Activated T-cell treated with anti-CD3 and anti-CD28 coated beads for 48 hours (primary cell): ENCODE data around the gene UPB1.
A peak's percentile ranks its signal among the peaks of the same experiment; 100 is the strongest.
"Not testable (repeated sequence)": the region's sequence is repeated elsewhere in the genome, so short reads cannot be mapped to it uniquely, and the experiment has no call there.

Source experiments
- DNase-seq: peaks from one replicate; pipeline ENCODE4 v3.0.0-alpha.2; 2020; ENCODE audit warnings: low read depth

UPB1 gene

DNA sequence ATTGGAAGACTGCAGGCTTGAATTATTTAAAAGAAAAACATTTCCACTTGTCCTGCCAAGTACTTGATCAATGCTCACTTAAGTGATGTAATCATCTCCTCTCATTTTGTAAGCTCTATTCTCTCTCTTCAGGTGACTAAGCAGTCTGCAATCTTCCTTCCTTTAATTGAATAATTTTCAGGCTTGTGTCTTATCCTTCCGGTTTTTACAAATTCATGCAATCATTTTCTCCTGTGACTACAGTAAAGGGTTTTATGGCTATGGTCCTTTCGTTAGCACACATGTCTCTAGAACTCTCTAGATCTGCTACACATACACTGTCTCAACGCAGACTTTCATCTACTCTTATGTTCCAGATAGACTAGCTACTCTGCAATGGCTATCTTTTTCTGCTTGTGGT lies 12.6 kb upstream of the UPB1 start:
- no peak for DNase-seq

DNA sequence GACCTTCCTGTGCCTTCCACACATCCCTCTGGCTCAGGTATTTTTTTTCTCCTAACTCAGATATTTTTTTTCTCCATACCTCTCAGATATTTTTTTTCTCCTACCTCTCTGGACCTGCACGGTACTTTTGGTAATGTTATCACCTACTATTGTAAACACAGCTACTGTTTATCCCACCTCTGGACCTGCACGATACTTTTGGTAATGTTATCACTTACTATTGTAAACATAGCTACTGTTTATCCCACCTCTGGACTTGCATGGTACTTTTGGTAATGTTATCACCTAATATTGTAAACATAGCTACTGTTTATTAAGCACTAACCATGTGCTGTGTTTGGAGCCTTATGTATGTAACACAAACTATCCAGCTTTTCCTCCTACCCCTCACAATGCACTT lies 12.1 kb upstream of the UPB1 start:
- DNase-seq: no peak

DNA sequence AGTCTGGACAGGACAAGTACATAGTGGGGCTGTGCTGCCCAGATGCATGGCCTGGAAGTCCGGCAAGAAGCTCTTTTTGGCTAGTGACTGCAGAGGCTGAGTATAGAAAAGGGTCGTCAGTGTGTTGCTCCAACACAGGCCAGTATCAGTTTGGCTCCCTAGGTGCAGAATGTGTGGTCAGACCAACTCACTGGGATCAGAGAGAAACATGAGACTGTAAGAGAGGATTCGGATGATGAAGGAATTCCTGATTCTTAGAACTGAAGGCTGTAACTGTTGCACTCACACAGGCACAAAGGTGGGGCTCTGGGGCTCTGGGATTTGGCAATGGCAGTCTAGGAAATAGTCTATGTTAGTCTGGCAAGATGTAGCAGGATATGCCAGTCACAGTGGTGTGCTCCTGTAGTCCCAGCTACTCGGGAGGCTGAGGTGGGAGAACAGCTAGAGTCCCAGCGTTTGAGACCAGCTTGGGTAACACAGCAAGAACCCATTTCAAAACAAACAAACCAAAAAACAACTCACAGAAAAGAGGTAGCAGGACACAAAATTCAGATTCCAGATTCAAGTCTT lies 11.1 kb upstream of the UPB1 start:
- no peak for DNase-seq

DNA sequence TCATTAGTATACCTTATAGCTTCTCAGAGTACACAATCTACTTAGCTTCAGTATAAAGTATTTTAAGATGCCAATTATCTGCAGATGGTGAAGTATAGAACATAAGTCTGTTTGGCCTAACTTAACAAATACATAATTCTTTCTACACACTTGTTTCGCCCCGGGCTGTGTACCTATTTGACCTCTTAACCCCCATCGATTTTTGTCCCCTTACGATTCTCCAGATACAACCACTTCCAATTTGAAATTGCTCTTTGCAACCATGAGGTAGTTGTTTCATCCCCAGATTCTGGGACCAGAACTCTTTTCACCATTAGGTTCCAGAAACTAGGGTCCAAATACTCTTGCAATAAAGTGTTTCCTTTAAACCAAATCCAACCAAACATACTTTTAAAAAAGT lies 10.0 kb upstream of the UPB1 start:
- no peak for DNase-seq

DNA sequence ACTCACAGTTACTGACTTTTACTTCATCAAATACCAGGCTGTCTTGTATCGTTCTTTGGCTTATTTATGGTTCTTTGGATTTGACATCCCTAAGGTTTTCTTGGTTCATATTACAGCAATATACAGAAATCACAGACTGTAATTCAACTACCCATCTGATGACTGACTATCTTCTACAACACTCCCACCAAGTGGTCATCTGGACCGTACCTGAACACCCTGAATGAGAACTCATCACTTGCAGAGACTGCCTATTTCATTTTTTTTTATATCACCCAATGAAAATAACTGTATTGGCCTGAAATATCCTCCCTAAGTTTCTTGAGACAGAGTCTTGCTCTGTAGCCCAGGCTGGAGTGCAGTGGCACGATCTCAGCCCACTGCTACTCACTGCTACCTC lies 9.5 kb upstream of the UPB1 start:
- no peak for DNase-seq

DNA sequence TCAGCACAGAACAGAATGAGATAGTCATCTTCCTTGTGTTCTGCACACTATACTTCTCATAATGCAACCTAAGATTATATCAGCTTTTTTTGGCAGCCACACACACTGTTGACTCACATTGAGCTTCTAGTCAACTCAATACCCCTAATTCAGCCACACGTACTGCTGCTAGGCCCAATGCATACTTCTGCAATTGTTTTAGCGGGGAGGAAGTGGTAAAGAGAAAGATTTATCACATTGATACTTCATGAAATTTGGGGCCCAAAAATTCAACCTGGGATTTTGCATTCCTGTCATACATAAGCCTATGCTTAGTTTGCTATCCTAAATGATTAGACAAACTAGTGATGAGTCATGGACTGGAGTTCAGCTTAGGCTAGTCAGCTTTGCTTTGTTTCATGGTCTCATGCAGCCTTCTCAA lies 8.6 kb upstream of the UPB1 start:
- DNase-seq: peak; percentile 30

DNA sequence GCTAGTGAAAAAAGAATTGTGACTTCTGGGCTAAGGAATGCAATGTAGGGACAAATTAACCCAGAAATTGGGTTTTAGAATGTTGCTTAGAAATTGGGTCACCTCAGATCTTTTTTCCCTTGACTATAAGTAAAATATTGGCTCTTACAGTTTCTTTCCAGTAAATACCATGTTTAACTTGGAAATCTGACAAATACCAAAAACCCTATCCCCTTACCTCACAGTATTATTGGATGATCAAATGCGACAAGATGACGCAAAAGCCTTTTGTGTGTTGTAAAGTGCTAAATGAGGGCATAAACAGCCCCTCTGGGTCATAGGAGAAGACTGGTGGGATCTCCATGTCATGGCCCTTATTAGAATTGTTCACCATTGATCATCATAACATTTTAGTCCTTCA lies 6.1 kb upstream of the UPB1 start:
- no peak for DNase-seq

DNA sequence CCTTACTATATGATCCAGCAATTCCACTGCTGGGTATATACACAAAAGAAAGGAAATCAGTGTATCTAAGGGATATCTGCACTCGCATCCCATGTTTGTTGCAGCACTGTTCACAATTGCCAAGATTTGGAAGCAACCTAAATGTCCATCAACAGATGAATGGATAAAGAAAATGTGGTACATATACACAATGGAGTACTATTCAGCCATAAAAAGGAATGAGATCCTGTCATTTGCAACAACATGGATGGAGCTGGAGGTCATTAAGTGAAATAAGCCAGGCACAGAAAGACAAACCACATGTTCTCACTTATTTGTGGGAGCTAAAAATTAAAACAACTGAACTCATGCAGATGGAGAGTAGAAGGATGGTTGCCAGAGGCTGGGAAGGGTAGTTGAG lies 5.7 kb upstream of the UPB1 start:
- DNase-seq: not testable (repeated sequence)

DNA sequence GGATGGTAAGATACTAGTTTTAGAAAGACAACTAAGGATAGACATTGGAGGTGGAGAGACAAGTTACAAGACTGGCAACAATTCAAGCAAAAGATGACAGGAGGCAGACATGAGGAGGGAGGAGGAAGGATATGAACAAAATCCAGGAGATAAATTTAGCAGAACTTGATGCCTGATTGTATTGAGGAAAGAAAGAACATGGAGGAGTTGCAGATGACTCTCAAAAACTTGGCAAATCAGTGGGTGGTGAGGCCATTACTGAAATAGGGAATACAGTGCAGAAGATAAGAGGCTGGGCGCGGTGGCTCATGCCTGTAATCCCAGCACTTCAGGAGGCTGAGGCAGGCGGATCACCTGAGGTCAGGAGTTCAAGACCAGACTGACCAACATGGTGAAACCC lies 2.7 kb upstream of the UPB1 start:
- no peak for DNase-seq

DNA sequence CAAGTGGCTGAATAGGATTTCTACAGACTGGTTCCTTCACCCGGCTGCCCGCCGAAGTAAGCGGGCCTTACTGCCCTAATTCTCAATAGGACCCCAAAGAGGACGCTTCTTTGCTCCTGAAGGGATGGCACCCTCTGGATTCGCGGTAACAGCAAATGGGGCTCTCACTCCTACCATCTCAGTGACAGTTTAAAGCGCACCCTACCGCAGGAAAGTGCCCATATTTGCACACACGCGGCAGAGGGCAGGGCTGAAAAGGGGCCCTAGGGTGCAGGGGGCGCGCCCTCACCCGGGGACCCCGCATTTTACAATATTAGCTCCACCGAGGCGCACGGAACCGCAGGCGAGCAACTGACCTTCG lies 985 bp upstream of the UPB1 start:
- DNase-seq: no peak

DNA sequence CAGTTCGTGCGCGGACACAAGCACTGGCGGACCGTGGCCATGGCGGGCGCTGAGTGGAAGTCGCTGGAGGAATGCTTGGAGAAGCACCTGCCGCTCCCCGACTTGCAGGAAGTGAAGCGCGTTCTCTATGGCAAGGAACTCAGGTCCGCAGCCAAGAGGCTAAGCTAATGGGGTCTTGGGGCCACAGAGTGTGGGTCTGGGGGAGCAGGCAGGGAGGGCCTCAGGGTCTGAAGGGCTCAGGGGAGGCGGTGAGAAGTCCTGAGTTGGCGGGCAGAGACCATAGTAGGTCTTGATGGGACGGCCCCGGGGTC lies 188 bp downstream of the UPB1 start:
- DNase-seq: no peak

DNA sequence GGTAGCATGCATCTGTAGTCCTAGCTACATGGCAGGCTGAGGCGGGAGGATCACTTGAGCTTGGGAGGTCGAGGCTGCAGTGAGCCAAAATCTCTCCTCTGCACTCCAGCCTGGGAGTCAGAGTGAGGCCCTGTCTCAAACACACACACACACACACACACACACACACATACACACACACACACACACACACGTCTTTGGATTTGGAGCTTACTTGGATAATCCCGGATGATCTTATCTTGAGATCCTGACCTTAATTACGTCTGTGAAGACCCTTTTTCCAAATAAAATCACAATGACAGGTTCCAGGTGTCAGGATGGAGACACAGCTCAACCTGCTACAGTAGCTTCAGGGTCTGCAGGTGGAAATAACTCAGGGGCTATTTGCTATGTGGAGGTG lies 1.1 kb downstream of the UPB1 start:
- DNase-seq: no peak

DNA sequence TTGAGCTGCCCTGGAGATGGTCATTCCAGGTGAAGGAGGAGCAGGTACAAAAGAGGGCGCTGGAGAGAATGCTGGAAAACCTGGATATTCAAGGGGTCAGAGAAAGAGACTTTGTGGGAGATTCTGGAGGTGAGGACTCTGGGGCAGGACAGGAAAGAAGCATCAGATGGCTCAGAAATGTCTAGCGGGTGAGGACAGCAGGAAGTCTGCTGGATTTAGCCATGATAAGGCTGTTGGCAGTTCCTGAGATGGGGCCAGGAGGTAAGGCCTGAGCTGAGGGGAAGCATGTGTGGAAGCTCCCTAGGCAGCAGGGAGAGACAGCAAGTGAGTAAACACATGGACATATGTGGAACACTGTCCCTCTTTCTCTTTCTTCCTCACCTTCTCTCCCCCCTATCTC lies 1.5 kb downstream of the UPB1 start:
- no peak for DNase-seq

DNA sequence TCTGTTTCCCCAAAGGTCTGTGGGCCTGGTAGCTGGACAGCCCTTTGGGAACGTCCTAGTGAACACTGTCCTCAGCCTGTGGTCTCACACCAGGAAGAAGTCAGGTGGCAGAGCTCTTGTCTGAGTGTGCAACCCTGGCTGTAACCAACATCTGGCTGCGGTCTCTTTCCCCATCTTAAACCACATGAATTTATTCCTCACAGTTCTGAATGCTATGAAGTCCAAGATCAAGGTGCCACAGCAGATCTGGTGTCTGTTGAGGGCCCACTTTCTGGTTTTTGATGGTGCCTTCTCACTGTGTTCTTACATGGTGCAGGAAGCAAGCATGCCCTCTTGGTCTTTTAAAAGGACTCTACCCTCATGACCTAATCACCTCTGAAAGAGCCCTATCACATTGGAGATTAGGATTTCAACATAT lies 2.7 kb downstream of the UPB1 start:
- no peak for DNase-seq

DNA sequence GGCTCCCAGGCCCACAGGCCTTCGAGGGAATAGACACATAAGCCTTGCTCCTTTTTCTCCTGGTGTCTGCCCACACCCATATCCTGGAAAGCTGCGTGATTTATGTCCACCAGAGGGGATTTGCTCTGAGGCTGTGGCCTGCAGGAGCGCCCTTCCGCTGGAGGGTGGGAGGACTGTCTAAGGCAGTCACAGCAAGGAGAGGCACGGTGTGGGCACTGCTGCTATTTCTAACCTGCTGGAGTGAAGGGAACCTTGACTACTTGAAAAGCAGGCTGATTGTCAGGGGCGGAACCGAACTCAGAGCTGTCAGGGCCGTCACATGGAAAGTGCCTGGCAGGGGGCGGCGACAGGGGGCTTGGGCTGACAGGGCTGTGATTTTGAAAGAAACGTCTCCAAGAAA lies 3.7 kb downstream of the UPB1 start:
- DNase-seq: no peak

DNA sequence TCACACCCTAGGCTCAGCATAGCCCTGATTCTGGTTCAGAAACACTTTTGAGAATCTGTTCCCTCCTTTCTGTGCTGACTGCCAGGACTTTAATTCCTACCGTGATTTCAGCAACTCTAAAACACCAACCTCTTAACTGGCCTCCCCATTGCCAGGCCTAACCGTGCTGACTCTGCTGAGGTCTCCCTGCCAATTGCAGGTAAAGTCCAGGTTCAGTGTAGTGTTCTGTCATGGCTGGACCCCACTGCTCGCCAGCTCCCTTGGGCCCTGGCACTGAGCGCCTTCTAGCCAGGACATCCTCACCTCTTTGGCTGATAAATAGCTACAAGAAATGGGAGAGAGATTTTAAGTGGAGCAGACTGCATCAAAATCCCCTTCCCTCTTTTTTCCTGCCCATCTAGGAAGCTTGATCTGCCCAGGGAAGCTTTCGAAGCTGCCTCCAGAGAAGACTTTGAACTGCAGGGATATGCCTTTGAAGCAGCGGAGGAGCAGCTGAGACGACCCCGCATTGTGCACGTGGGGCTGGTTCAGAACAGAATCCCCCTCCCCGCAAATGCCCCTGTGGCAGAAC lies 4.7 kb downstream of the UPB1 start:
- DNase-seq: no peak

DNA sequence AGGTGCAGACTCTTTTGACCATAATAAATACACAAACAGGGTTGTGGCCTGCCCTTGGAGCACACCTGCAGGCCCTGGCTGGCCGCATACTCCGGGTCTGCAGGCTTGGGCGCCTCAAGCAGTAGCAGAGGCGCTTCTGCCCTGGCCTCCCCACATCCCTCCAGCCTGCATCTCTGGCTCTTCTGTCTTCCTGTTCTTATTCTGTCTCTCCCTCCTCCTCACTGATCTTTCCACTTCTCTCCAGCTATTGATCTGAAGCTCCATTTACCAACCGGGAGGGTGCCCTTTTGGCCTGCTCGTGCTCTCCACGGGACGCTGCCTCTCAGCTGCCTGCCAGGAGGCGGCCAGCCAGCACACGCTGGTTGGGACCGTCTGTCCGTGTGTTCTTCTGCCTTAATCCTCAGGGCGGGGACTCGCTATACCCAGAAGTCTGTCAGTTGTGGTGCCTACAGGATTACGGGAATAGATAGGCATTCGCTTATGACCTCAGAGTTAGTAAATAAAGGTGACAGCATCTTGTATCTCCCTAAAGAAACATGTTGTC lies 5.2 kb downstream of the UPB1 start:
- no peak for DNase-seq

DNA sequence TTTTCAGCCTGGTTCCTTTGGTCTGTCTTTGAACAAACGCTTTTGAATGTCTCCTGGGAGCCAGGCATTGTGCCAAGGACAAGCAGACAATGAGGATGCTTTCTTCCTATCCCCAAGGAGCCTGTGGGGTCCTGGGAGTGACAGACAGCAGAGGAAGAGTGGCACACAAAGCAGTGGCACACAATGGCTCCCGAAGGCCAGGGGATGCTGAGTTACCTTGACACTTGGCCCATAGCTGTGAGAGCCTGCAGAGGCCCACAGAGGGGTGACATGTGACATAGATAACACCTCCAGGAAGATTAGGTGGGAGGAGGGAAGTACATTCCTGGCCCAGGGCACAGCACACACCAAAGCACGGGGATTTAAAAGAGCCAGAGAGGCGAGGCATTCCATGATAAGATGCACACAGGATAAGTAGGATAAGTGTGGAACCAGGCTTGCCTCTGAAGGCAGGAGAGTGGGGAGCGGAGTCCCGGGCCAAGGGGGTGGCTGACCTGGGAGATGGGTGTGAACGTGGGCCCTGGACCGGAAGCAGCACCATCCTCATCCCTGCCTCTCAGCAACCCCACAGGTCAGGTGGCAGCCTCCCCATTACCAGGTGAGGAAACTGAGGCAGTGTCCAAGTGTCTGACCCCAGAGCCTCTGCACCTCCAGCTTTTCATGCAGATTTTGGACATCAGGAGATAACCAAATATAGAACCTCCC lies 6.3 kb downstream of the UPB1 start:
- no peak for DNase-seq

DNA sequence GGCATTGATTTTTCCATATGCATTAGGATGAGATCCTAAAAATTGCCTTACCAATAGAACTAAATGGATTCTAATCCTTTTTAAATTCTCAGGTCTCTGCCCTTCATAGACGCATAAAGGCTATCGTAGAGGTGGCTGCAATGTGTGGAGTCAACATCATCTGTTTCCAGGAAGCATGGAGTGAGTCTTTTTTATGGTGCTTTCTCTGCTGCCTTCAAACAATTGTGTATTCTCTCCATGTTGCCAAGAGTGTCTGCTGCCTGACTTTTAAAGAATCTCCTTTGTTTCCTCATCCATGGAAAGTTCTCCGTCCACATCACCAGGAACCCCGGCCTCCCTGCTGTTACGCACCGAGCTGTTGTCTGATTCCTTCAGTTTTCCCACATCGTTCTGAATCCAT lies 6.9 kb downstream of the UPB1 start:
- DNase-seq: no peak

DNA sequence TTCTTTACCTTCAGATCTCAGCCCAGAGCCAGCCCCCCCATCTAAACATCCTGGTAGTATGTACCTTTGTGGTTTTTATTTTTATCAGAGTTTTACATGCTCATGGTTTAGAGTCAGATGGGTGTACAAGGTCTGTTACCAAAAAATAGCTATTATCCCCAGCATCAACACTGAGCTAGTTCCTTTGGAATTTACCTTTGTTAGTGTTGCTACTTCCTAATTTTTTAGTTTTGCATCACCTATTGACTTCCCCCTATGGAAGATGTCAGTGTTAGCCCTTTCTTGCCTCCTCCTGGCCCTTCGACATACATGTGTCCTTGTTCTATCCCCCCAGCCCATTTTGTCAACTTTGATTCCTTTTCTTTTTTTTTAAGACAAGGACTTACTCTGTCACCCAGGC lies 7.4 kb downstream of the UPB1 start:
- no peak for DNase-seq

DNA sequence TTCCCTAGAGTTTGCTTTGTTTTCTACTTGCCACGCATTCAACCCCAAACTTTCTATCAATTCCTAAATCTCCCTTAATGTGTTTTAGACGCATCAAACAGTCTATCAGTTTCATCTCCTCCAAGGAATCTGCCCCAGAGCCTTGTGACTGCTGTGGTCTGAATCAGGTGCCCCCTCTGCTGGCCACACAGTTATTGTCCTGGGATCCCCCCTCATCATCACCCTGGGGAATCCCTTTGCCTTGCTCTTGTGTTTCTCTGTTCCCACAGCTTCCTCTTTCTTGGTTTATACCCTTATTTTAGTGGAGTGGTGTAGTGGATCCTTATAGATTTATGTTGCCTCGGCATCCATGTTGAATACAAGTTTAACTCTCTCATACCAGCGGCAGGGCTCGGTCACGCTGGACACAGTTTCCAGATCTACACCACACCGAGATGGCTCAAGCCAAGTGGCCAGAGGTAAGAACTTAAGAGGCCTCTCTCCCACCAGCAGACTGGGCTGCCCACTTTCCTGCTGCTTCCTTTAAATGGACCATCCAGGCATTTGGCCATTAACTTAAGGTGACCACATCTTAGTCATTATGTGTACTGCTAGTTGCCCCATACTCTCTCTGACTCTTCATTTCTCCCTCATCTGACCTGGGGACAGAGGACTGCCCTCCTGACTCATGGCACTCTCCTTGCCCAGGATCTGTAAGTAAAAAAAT lies 8.2 kb downstream of the UPB1 start:
- peak; percentile 61 for DNase-seq

DNA sequence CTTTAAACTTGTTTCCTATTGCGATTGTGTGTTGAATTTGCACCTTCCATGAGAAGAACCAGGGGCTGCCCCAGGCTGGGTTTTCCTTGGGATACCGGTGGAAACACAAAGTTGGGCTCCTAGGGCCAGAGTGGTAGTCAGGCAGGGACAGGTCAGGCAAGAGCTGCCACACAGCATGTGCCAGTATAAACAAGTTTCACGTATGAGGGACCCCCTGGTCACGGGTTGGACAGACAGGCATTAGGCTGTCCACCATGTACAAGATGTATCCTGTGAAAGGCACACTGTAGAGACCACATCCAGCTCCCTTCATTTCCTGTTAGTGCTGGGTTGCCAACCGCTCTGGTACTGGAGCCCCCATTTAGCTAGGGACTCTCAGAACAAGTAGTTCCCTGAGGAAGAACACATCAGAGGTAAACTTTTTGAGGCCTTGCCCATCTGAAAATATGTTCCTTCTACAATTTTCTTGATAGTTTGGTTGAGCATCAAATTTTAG lies 8.8 kb downstream of the UPB1 start:
- no peak for DNase-seq

DNA sequence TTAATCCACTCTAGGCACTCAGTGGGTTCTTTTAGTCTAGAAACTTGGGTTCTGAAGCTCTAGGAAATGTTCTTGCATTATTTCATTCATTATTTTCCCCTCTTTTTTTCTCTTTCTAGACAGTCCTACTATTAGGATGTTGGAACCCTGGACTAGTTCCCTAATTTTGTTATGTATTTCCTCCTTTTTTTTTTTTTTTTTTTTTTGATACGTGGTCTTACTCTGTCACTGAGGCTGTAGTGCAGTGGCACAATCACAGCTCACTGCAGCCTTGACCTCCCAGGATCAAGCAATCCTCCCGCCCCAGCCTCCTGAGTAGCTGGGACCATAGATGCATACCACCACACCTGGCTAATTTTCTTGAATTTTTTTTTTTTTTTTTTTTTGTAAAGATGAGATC lies 9.4 kb downstream of the UPB1 start:
- DNase-seq: no peak
